Neural cell (in vitro differentiated cells): ENCODE data around the gene TACC2. TPM values are rescaled to one million over a fixed set of nuclear protein-coding genes. Genes with fewer than 3 reads are reported as not detected.

ENCODE experiments used
- H2AFZ ChIP-seq: fragments of 200-600, 300-800 bp; sonication (generic), shearing (Covaris generic); 2 replicates; pipeline ENCODE4 v1.6.0; 2014; ENCODE audit warnings: low read depth, mild to moderate bottlenecking, antibody characterized with exemption, low read length, moderate library complexity
- H3F3A ChIP-seq: fragments of 200-600 bp; shearing (Covaris generic); 2 replicates; pipeline ENCODE4 v1.6.1; 2016; ENCODE audit warnings: mild to moderate bottlenecking, moderate library complexity, mixed read lengths, antibody characterized with exemption, low read length; ENCODE audit not compliant: insufficient read depth, poor library complexity, severe bottlenecking
- H3K27ac ChIP-seq: fragments of 200-600, 300-800 bp; sonication (generic), shearing (Covaris generic); 2 replicates; pipeline ENCODE4 v1.5.1; 2014; ENCODE audit warnings: mild to moderate bottlenecking, low read length, moderate library complexity
- H3K27me3 ChIP-seq: fragments of 300-800, 200-600 bp; sonication (generic), shearing (Covaris generic); 2 replicates; pipeline ENCODE4 v1.6.0; 2014; ENCODE audit warnings: mild to moderate bottlenecking, low read depth, low read length, moderate library complexity; ENCODE audit not compliant: insufficient read depth
- H3K36me3 ChIP-seq: fragments of 300-800, 200-600 bp; sonication (generic), shearing (Covaris generic); 2 replicates; pipeline ENCODE4 v1.5.1; 2014; ENCODE audit warnings: mild to moderate bottlenecking, antibody characterized with exemption, low read length, moderate library complexity; ENCODE audit not compliant: insufficient read depth
- H3K4me2 ChIP-seq: fragments of 300-800, 200-600 bp; sonication (generic), shearing (Covaris generic); 2 replicates; pipeline ENCODE4 v1.6.0; 2014; ENCODE audit warnings: mild to moderate bottlenecking, low read length
- H3K4me3 ChIP-seq: fragments of 300-800, 200-600 bp; sonication (generic), shearing (Covaris generic); 2 replicates; pipeline ENCODE4 v1.5.1; 2014; ENCODE audit warnings: mild to moderate bottlenecking, low read length, moderate library complexity
- H3K79me2 ChIP-seq: fragments of 200-600 bp; shearing (Covaris generic); replicated peaks from 2 replicates; pipeline ENCODE4 v1.6.0; 2014; ENCODE audit warnings: mild to moderate bottlenecking, low read length, moderate library complexity; ENCODE audit not compliant: insufficient read depth
- H3K9ac ChIP-seq: fragments of 300-800, 200-600 bp; sonication (generic), shearing (Covaris generic); 2 replicates; pipeline ENCODE4 v1.6.1; 2016; ENCODE audit warnings: mild to moderate bottlenecking, low read length, mixed read lengths
- H3K9me2 ChIP-seq: fragments of 200-600 bp; shearing (Covaris generic); 2 replicates; pipeline ENCODE4 v1.6.1; 2016; ENCODE audit warnings: mild to moderate bottlenecking, low read length, mixed read lengths; ENCODE audit not compliant: insufficient read depth
- H3K9me3 ChIP-seq: fragments of 200-600, 300-800 bp; sonication (generic), shearing (Covaris generic); 2 replicates; pipeline ENCODE4 v1.6.1; 2016; ENCODE audit warnings: mild to moderate bottlenecking, mixed run types, low read length, moderate library complexity, mixed read lengths
- H4K20me1 ChIP-seq: fragments of 200-600 bp; shearing (Covaris generic); 2 replicates; pipeline ENCODE4 v1.6.1; 2016; ENCODE audit warnings: mild to moderate bottlenecking, mixed run types; ENCODE audit not compliant: insufficient read depth
- CTCF ChIP-seq: fragments of 450-650 bp; IDR thresholded peaks from 2 replicates; pipeline ENCODE4 v1.5.1; 2014; ENCODE audit warnings: antibody characterized with exemption, mild to moderate bottlenecking, moderate library complexity; ENCODE audit not compliant: poor library complexity, severe bottlenecking
- EP300 ChIP-seq: fragments of 450-650 bp; conservative IDR thresholded peaks from 2 replicates; pipeline ENCODE4 v1.6.1; 2014; ENCODE audit warnings: antibody characterized with exemption, mild to moderate bottlenecking, moderate library complexity; ENCODE audit not compliant: poor library complexity, severe bottlenecking
- EZH2 ChIP-seq: fragments of 200-600, 300-800 bp; shearing (Covaris generic), sonication (generic); IDR thresholded peaks from 2 replicates; pipeline ENCODE4 v1.6.1; 2014; ENCODE audit warnings: antibody characterized with exemption, low read length, borderline replicate concordance, mild to moderate bottlenecking; ENCODE audit not compliant: insufficient read depth, poor library complexity, severe bottlenecking
- MXI1 ChIP-seq: fragments of 450-650 bp; conservative IDR thresholded peaks from 2 replicates; pipeline ENCODE4 v1.6.1; 2014; ENCODE audit warnings: antibody characterized with exemption, mild to moderate bottlenecking; ENCODE audit not compliant: poor library complexity, severe bottlenecking
- POLR2AphosphoS5 ChIP-seq: IDR thresholded peaks from 2 replicates; pipeline ENCODE4 v1.6.1; 2012
- RAD21 ChIP-seq: fragments of 450-650 bp; conservative IDR thresholded peaks from 2 replicates; pipeline ENCODE4 v1.6.1; 2014; ENCODE audit warnings: antibody characterized with exemption, mild to moderate bottlenecking, moderate library complexity
- SMC3 ChIP-seq: fragments of 450-650 bp; conservative IDR thresholded peaks from 2 replicates; pipeline ENCODE4 v1.6.1; 2014; ENCODE audit warnings: antibody characterized with exemption, mild to moderate bottlenecking, moderate library complexity; ENCODE audit not compliant: poor library complexity
- TAF1 ChIP-seq: IDR thresholded peaks from 2 replicates; pipeline ENCODE4 v1.6.1; 2012; ENCODE audit warnings: low read depth
- polyA plus RNA-seq: library from polyadenylated mRNA; depleted of rRNA; stranded (reverse); fragments of >200 nt; gene quantifications from 2 replicates; pipeline ENCODE4 v1.2.3, GENCODE V29; 2014
- TF ChIP-seq, protein P1 (sequence below): IDR thresholded peaks from 2 replicates; pipeline ENCODE4 v1.6.1; 2012; ENCODE audit warnings: borderline replicate concordance

Gene TACC2
- polyA plus RNA-seq, 1 donor from 2014 or later, result 17.6 TPM

- no peaks in the 10 kb centered on the region for H4K20me1 ChIP-seq
- no peaks in the 10 kb centered on the region for H3K9me2 ChIP-seq
- no peaks in the 10 kb centered on the region for H3K79me2 ChIP-seq
- H3K27me3 ChIP-seq, result no peaks in the 10 kb centered on the region
- TF ChIP-seq EP300 (no peak), POLR2AphosphoS5 (no peak), MXI1 (no peak), TAF1 (no peak), EZH2 (no peak), RAD21 (no peak), SMC3 (no peak), CTCF (no peak)
- TF ChIP-seq, protein P1, sequence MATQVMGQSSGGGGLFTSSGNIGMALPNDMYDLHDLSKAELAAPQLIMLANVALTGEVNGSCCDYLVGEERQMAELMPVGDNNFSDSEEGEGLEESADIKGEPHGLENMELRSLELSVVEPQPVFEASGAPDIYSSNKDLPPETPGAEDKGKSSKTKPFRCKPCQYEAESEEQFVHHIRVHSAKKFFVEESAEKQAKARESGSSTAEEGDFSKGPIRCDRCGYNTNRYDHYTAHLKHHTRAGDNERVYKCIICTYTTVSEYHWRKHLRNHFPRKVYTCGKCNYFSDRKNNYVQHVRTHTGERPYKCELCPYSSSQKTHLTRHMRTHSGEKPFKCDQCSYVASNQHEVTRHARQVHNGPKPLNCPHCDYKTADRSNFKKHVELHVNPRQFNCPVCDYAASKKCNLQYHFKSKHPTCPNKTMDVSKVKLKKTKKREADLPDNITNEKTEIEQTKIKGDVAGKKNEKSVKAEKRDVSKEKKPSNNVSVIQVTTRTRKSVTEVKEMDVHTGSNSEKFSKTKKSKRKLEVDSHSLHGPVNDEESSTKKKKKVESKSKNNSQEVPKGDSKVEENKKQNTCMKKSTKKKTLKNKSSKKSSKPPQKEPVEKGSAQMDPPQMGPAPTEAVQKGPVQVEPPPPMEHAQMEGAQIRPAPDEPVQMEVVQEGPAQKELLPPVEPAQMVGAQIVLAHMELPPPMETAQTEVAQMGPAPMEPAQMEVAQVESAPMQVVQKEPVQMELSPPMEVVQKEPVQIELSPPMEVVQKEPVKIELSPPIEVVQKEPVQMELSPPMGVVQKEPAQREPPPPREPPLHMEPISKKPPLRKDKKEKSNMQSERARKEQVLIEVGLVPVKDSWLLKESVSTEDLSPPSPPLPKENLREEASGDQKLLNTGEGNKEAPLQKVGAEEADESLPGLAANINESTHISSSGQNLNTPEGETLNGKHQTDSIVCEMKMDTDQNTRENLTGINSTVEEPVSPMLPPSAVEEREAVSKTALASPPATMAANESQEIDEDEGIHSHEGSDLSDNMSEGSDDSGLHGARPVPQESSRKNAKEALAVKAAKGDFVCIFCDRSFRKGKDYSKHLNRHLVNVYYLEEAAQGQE, result no peak
- H3K4me3 ChIP-seq, result no peak overlapping the region
- no peak overlapping the region for H3K9ac ChIP-seq
- no peak overlapping the region for H2AFZ ChIP-seq
- no peak overlapping the region for H3K4me2 ChIP-seq
- no peak overlapping the region for H3K27ac ChIP-seq
- H3K9me3 ChIP-seq, result no peaks in the 10 kb centered on the region
- no peaks in the 10 kb centered on the region for H3K36me3 ChIP-seq
- no peaks in the 10 kb centered on the region for H3F3A ChIP-seq
These were observed 163.6 kb downstream of the TACC2 start for GRCh38 chr10:122152544-122152943.

GRCh38 chr10:122154031-122154544 is 165.1 kb downstream of the TACC2 start:
- Histone ChIP-seq H3K27ac (no peak overlapping the region), H3F3A (no peaks in the 10 kb centered on the region), H3K36me3 (no peaks in the 10 kb centered on the region), H2AFZ (no peak overlapping the region), H3K79me2 (no peaks in the 10 kb centered on the region), H3K9ac (peak overlapping the region; percentile 5), H3K4me3 (no peak overlapping the region), H4K20me1 (no peaks in the 10 kb centered on the region), H3K4me2 (no peak overlapping the region), H3K9me2 (no peaks in the 10 kb centered on the region), H3K9me3 (no peaks in the 10 kb centered on the region), H3K27me3 (no peaks in the 10 kb centered on the region)
- TF ChIP-seq EP300 (no peak), CTCF (no peak), MXI1 (no peak), TAF1 (no peak), SMC3 (no peak), EZH2 (no peak)
- TF ChIP-seq, protein P1, result no peak
